ENCODE data around the gene NOTCH1.

NOTCH1 gene

DNA sequence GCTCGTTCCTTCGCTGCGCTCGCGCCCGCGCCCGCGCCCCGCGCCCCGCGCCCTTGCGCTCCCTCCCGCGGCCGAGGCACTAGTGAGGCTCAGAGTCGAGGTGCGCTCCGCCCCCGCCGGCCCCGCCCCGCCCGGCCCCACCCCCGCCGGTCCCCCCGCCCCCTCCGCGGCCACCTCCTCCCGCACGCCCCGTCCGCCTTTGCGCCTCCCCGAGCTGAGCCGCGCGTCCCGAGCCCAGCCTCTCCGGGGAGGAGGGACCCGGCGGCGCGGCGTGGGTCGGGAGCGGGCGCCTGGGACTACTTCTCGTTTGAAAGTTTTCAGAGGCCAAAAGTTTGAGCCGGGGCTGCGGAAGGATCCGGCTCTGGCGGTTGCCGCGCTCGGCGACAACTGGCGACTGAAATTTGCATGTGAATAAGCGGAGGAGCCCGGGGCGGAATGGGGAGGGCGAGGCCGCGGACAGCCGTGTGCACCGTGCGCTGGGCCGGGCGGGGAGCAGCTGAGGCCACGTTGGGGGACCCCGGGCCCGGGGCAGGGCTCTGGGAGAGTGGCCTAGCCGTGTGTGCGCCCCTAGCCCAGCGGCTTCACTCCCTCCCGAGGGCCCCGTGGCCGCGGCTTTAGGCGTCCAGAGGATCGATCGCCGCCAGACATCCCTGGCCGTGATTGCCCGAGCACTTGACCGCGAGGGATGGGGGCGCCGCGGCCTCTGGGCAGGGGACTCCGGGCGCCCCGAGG is at the start of gene NOTCH1:
Gene NOTCH1, minus strand, starts transcription at position 84 of the 732 bp plus-strand sequence. CDS start 262 bp downstream, outside the sequence.
- TF ChIP-seq, protein P1, sequence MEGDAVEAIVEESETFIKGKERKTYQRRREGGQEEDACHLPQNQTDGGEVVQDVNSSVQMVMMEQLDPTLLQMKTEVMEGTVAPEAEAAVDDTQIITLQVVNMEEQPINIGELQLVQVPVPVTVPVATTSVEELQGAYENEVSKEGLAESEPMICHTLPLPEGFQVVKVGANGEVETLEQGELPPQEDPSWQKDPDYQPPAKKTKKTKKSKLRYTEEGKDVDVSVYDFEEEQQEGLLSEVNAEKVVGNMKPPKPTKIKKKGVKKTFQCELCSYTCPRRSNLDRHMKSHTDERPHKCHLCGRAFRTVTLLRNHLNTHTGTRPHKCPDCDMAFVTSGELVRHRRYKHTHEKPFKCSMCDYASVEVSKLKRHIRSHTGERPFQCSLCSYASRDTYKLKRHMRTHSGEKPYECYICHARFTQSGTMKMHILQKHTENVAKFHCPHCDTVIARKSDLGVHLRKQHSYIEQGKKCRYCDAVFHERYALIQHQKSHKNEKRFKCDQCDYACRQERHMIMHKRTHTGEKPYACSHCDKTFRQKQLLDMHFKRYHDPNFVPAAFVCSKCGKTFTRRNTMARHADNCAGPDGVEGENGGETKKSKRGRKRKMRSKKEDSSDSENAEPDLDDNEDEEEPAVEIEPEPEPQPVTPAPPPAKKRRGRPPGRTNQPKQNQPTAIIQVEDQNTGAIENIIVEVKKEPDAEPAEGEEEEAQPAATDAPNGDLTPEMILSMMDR (IDR thresholded peaks at IDR 0.05) = no peak

DNA sequence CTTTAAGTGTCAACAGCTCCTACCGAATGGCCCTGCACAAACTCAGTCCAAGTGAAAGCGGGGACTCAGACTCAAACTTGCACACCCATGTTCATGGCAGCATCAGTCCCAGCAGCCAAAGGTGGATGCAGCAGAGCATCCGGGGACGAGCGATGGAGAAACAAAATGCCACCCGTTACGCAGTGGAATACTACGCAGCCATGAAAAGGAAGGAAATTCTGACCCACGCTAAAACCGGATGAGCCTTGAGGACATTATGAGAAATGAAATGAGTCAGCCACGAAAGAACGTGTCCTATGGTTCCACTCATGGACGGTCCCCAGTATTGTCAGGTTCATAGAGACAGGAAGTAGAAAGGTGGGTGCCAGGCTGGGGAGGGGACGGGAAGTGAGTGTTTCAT is 48.6 kb upstream of the NOTCH1 start:
- TF ChIP-seq, protein P1 (IDR thresholded peaks at IDR 0.05) = no peak

DNA sequence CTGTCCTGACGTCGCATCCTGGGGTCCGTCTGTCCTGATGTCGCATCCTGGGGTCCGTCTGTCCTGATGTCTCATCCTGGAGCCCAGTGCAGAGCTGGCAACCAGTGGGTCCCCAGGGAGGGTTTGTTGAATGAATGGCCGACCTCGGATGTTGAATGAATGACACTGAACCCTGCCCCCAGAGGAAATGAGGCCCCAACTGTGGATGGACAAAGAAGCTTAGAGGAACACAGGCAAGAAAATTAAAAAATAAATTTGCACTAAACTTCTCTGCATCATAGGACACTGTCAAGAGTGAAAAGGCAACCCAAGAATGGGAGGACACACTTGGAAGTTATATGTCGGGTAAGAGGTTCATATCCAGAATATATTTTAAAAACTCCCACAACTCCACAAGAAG is 47.7 kb upstream of the NOTCH1 start:
- TF ChIP-seq, protein P1 (IDR thresholded peaks at IDR 0.05) = no peak

DNA sequence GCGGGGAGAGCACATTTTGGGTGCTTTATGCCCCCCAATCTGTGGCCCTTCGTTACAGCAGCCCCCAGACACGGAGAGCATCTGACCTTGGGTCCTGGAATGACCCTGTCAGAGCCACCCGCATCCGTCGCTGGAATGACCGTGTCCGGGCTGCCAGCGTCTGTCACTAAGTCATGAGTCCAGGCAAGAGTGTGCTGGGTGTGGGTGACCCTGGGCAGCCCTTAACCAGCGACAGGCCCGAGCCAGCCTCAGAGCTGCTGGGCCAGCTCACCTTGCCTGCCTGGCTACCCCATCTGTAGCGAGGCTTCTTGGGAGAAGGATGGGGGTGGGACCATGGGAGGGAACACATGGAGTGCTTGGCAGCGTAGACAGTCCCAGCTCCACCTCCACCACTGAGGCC is 46.8 kb upstream of the NOTCH1 start:
- TF ChIP-seq, protein P1 (IDR thresholded peaks at IDR 0.05) = no peak

DNA sequence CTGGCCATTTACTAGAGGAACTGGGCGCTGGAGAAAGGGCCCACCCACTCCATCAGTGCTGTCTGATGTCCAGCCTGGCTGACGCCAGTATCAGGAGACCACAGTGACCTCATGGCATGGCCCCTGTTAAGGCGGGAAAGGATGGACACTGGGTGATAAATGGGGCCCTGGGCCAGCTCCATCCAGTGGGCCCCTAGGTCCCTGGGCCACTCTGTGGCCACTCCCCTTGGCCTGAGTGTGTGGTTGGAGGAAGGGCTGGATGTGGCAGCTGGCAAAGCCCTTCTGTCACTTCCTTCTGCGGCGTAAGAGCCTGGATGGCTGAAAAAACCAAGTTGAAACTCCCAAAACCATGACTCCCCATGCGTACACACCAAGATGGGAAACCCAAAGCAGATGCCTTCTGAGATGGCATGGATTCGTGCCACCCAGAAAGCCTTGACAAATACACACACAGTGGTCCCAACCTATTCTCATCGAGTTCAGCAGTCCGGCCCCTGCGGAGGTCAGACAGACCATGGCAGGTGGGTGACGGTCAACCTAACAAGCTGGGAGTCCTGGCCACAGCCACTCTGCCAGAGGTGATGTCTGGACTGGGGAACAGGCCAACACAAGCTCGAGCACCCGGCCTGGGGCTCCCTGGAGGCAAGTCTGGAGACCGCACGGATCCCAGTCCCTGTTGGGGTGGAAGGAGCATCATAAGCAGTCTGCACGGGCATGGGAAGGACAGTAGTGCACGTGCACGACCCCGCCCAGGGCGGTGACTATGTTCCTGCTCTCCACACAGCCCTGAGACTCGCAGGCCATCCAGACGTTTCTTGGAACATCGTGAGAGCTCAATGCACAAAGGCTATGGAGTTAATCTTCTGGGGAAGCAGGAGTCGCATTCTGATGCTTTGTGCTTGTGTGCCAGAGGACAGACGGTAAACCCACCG is 45.2 kb upstream of the NOTCH1 start:
- TF ChIP-seq, protein P1 (IDR thresholded peaks at IDR 0.05) = no peak

DNA sequence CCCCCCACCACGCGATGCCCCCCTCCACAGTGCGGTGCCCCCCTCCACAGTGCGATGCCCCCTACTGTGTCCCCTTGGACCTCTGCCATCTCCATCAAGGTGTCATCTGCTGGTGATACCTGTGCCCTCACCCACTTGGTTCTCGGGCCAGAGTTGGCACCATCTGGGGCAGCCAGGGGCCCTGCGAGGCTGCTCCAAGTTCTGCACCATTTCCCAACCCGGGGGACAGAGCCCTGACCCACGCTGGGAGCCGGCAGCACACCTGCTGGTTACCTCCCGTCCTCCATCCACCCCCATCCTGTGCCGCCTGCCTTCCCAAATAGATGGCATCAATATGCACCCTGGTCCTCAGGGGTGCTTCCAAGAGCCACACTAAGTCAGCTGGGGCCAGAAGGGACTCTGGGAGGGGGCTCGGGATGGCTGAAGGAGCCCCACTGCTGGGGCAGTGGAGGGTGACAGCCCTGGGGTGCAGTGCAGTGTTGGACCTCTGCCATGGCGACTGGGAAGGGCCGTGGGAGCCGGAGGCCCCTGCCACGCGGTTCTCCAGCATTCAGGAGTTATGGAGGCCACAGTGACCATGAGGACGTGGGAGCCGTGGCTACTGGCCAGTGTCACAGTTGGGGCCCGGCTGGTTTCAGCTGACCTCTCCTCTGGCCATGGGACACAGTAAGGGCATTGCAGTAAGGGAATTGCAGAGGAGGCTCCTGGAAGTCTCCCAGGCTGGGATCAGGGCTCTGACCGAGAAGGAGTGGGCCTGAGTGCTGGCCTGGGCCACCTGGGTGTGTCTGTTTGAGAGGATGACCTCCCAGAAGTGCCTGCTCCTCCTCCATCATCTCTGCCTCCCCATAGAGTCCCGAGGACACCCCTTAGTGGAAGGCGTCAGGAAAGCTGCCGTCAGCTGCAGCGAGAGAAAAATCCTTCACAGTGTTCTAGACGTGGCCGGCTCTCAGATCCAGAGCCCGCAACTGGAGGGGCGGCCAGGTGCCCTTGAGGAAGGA is 44.2 kb upstream of the NOTCH1 start:
- TF ChIP-seq, protein P1 (IDR thresholded peaks at IDR 0.05) = no peak
